Mesenteric fat pad (tissue), 1 donor: ENCODE measurements around the gene SRC. TPM values are rescaled to one million over a fixed set of nuclear protein-coding genes. Genes with fewer than 3 reads are reported as not detected.

Source experiments
- DNase-seq: peaks from one replicate; pipeline ENCODE4 v3.0.0-alpha.2; 2020; ENCODE audit warnings: low spot score
- total RNA-seq: library from RNA; stranded (reverse); fragmentation: NEBNext Ultra II Directional; extraction: Animal tissue kit (Norgen Biotek cat#: 25700); gene quantifications from one replicate; pipeline ENCODE4 v1.2.1, GENCODE V29; 2021
- donor health status: DM: yes; HTN: yes; CAD: no.

The SRC gene
- total RNA-seq, 1 donor from 2014 or later = 23.9 TPM

- no peak for DNase-seq
Measured at GRCh38 chr20:37380864-37381579, 35.1 kb downstream of the SRC start.

DNA sequence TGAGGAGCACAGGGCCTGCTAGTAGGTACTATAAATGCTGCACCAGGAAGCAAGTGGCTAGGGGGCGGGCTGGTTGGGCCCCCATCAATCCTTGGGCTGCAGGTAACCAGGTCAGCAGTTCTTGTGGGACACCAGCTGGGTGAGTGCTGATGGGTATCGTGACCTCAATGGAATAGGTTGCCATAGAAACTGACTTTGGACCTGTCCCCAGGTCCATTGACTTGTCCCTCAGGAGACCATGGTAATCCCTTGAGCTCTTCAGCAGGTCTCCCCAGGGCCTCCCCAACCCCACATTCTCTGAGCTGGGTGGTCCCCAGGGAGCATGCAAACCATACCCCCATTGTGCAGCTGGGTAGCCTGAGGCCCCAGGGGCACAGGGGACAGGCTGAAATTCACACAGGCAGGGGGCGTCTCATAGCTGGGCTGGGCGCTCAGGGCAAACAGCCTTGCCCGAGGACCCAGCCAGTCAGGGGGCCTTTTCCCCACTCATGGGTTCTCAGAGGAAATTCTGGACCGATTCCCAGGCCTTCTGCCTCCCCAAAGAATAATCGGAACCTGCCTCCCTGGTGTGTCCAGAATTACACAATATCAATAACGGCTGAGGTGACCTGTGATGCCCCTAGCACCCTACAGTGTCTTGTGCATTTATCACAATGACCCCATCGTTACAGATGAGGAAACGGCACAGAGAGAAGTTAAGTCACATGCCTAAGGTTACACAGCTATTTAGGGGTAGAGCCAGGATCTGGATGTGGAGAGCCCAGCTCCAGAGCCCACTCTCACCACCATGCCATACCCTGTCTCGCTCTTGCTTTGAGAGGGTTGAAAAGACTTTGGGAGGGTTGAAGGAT lies 35.9 kb downstream of the SRC start:
- no peak for DNase-seq

- DNase-seq = no peak
Measured at GRCh38 chr20:37382482-37383120, 36.7 kb downstream of the SRC start.

- DNase-seq = no peak
Measured at GRCh38 chr20:37383229-37383989, 37.5 kb downstream of the SRC start.

GRCh38 chr20:37384683-37385174 lies 38.8 kb downstream of the SRC start:
- peak; percentile 95 for DNase-seq

- no peak for DNase-seq
Measured at GRCh38 chr20:37385176-37385575, 39.2 kb downstream of the SRC start.

- no peak for DNase-seq
Measured at GRCh38 chr20:37385659-37386504, 39.9 kb downstream of the SRC start.

DNA sequence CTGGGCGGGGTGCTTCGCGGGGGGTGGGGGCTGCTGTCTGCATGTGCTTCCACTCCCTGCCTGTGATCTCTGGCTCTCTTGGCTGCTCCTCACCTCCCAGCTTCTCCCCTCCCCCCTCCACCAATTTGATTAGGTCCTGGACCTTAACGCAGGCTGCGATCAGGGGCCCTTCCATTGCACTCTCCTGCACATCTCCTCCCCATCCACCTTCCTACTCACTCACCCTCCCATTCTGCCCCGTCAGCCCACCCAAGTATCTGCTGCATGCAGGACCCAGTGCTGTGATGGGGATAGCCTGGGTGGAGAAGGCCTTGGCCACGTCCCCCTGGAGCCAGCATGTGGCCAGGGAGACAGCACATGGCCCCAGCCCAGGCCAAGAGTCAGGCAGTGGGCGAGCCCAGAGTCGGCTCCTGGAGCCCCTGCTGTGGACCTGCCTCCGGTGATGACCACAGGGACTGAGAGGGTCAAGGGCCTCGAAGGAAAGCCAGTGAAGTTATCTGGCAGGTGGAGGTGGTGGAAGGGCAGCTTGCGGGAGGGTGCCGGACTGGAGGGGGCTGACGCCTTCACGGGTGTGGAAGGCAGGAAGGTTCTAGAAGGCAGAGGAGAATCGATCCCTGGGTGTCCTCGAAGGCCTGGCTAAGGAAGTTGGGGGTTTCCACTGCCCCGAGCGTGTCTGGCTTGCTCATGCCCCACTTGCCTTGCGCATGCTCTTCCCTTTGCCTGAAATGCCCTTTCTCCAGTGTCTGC lies 40.7 kb downstream of the SRC start:
- no peak for DNase-seq

GRCh38 chr20:37387519-37388269 lies 41.8 kb downstream of the SRC start:
- no peak for DNase-seq

- DNase-seq = no peak
Measured at GRCh38 chr20:37388831-37389230, 42.9 kb downstream of the SRC start.

DNA sequence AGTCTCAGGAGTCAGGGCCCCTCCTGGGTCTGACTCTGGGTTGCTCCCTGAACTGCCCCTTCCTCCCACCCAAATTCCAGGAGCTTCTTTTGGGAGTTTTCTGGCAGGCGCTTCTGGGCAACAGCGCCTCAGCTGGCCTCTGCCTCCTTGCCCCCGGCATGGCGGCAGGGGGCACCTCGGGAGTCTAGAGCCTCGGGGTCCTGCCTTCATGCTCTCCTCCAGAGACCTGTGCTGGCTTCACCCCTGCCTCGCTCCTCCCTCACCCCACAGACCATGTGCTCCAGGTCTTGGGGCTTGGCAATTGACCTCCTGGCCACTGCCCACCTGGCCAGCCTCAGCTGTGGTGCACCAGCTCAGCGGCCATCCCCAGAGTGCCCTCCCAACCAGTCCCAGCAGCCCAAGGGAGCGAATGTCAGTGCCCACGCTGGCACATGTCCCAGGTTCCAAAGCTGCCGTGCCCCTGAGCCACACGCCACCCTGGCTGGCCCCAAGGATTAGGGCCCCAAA lies 43.4 kb downstream of the SRC start:
- no peak for DNase-seq

DNA sequence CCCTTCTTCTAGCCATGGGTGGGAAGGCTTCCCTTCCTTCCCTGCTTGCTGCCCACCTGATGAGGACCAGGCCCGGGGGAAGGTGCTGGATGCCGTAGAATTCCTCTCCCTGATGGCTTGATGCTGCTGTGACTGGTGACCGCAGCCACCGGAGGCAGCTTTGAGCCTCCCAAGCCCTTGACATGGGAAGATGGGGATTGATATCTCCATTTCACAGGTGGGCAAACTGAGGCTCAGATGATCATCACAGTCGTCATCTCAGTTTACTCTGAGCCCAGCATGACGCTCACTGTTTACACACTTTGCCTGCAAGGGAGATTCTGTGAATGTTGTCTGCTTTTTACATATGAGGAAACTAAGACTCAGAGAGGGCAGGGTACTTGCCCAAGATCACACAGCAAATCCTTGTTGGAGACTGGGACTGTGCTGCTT lies 43.9 kb downstream of the SRC start:
- DNase-seq = no peak

GRCh38 chr20:37390503-37390890 lies 44.6 kb downstream of the SRC start:
- DNase-seq = no peak

- DNase-seq = no peak
Measured at GRCh38 chr20:37390891-37391525, 45.1 kb downstream of the SRC start.

DNA sequence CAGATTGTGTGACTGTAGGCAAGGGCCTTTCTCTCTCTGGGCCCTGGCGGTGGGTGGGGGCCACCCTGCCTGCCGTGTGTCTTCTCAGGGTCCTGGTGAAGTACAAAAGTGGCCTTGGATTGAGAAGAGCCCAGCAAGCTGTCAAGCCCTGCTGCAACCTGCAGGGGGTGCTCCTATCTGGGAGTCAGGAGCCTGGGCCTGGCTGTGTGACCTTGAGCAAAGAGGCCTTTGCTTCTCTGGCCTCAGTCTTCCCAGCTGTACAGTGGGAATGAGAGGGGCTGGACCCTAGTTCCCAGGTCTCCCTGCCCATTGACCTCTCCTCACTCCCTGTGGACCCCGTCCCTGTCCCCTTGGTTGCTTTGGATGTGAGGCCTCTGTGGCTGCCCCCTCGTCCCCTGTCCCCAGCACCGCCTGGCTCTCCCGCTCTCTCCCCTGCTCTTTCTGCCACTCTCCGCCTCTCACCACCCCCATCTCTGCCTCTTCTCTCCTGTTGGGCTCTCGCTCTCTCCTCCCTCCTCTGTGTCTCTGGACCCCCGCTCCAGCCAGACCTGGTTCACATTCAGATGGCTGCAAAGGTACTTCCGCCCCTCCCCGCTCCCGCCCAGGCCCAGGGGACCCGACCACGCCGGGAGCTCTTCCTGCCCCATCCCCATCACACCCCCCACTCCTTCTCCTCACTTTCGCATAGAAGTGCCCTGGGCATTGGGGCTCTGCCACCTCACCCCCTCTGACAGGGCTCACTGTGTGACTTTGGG lies 46.7 kb downstream of the SRC start:
- DNase-seq = no peak

DNA sequence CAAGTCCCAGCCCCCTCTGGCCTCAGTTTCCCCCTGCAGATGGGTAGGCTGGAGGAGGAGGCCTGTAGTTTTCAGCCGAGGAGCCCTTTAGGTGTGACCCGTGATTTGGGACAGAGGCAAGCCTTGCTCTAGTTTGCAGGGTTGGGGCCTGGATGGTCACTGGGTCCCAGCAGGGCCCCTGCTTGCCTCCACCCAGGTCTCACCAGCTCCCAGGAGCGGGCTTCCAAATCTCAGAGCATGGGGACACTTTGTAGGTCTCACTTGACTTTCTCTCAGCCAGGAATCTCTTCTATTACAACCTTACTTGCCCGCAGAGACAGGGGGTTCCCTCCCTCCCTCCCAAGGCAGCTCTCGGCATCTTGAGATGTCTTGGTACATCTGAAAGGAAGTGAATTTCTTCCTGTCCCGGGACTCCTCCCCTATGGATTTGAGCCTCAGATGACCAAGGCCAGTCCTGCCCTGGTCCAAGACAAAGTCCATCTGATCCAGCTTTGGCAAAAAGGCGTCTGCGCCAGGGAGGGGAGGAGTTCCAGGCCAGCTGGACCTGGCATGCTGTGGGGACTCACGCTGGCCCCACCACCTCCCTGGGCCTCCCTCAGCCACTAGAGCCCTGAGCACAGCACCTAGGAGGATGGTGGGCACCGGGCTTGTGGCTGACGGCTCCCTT lies 47.4 kb downstream of the SRC start:
- no peak for DNase-seq
